Putamen (tissue), 1 donor: ENCODE measurements around the gene HSPB6.
"Not testable (repeated sequence)": the region's sequence is repeated elsewhere in the genome, so short reads cannot be mapped to it uniquely, and the experiment has no call there.

Experiments used
- DNase-seq: peaks from one replicate; pipeline ENCODE4 v3.0.0-alpha.2; 2016; ENCODE audit warnings: low spot score

HSPB6 gene, protein sequence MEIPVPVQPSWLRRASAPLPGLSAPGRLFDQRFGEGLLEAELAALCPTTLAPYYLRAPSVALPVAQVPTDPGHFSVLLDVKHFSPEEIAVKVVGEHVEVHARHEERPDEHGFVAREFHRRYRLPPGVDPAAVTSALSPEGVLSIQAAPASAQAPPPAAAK

GRCh38 chr19:35756377-35757230 lies at the start of gene HSPB6:
Gene HSPB6, minus strand, starts transcription at chr19:35757029. Its CDS starts 21 bp downstream, at chr19:35757008.
- no peak for DNase-seq

- DNase-seq, result no peak
Measured at GRCh38 chr19:35806597-35806996, 49.8 kb upstream of the HSPB6 start.

DNA sequence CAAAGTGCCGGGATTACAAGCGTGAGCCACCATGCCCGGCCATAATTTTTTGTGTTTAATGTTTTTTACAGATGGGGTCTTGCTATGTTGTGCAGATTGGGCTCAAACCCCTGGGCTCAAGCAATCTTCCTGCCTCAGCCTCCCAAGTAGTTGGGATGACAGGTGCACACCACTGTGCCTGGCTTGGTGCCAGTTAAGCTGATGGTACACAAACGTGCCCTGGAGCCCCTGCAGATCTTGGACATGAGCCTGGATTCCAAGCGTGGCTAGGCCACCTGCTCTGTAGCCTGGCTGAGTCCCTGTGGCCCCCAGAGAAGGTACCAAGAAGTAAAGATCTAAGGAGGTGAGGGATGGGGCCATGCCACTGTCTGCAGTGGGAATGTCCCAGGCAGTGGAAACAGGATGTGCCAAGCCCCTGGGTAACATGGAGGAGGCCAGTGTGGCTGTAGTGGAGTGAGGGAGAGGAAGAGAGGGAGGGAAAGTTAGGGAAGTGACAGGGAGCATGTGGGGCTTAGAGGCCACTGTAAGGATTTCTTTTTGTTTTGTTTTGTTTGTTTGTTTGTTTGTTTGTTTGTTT lies 48.8 kb upstream of the HSPB6 start:
- DNase-seq, result no peak

DNA sequence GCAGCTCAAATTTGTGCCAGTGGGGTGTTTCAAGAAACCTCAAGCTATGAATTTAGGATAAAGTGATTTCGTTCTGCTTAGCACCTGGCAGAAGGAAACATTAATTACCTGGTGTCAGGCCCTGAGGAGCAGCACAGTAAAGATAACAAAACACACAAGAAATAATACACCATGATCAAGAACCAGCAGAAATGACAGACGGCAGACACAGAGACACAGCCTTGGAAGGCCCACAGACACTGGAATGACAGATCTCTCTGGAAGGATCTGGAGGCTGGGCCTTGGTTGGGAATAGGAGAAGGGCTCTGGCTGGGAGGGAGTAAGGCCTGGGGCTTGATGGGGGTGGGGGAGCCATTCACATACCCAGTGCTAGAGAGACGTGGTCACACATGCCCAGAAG lies 45.0 kb upstream of the HSPB6 start:
- DNase-seq, result no peak

DNA sequence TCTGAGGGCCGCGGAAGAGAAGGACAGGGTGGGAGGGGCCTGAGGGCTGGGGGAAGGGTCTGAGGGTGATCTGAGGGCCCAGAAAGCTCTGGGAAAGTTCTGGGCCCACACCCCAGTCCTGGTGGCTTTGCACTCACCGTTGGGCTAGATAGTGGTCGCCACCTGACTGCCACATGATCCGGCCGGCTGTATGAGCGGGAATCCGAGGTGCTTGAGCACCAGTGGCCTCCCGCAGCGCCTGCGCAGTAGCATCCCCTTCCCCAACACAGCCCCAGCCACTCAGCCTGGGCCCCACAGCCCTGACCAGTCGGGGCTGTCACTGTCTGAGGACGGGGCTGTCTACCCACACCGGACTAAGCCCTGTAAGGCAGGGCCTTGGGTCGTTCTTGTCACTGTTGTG lies 40.8 kb upstream of the HSPB6 start:
- DNase-seq, result no peak

- no peak for DNase-seq
Measured at GRCh38 chr19:35796645-35797542, 40.1 kb upstream of the HSPB6 start.

GRCh38 chr19:35795564-35795963 lies 38.7 kb upstream of the HSPB6 start:
- not testable (repeated sequence) for DNase-seq

GRCh38 chr19:35793381-35794165 lies 36.7 kb upstream of the HSPB6 start:
- DNase-seq, result no peak

- DNase-seq, result no peak
Measured at GRCh38 chr19:35792888-35793287, 36.1 kb upstream of the HSPB6 start.

- DNase-seq, result no peak
Measured at GRCh38 chr19:35792312-35792711, 35.5 kb upstream of the HSPB6 start.

DNA sequence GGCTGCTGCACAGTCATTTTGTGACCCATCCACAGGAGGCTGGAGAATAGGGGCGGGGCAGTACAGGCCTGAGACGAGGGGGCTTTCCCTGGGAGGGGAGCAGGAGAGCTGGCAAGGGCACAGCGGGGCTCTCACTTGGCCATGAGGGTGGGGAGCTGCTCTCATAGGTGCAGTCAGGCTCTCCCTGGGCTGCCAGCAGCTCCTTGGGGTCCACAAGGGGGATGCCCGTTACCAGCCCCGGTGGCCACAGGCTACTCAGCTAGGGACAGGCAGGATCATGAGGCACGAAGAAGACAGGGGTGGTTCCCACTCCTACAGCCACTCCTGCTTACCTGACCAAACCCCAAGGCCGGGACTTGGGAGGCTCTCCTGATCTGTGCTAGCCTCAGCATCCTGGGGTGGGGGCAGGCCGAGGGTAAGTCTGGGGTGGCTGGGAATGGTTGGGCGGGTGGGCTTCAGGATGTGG lies 35.0 kb upstream of the HSPB6 start:
- DNase-seq, result no peak

- no peak for DNase-seq
Measured at GRCh38 chr19:35790981-35791813, 34.4 kb upstream of the HSPB6 start.

DNA sequence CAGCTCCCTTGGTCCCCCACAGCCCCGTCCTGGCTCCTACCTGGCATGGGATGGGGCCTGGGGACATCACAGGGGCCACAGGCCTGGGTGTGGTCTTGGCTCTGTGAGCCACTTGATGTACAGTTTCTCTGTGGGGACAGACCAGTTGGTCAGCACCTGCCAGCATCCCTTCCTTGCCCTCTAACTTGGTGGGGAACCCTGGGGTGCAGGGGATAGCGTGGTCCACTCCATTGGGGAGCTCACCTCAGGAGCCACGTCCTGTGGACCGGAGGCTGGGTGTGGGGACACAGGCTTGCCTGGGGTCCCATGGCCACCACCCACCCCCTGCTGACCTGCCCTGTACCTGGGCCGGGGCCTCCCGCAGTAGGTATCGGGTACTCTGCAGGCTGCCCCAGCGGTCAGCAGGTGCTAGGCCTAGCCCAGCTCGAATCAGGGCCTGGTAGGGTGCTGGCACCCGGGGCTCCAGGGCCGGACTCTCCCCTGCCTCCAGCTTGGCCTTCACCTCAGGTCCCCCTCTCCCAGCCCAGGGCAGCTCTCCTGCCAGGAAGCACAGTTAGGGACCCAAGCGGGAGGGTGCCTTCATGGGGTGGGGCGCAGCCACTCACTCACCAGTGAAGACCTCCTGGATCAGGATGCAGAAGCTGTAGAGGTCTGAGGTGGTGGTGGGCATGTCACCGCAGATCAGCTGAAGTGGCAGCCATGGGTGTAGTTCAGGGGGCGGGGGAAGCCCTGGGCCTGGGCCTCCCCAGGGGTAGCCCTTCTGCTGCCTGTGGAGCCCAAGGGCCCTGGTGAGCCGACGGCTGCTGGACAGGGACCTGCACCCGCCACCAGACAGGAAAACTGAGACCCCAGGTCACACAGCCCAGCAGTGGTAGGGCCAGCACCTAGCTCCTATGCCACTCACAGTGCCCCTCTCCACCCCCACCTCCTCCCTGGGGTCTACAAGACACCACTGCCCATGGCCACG lies 33.4 kb upstream of the HSPB6 start:
- no peak for DNase-seq

DNA sequence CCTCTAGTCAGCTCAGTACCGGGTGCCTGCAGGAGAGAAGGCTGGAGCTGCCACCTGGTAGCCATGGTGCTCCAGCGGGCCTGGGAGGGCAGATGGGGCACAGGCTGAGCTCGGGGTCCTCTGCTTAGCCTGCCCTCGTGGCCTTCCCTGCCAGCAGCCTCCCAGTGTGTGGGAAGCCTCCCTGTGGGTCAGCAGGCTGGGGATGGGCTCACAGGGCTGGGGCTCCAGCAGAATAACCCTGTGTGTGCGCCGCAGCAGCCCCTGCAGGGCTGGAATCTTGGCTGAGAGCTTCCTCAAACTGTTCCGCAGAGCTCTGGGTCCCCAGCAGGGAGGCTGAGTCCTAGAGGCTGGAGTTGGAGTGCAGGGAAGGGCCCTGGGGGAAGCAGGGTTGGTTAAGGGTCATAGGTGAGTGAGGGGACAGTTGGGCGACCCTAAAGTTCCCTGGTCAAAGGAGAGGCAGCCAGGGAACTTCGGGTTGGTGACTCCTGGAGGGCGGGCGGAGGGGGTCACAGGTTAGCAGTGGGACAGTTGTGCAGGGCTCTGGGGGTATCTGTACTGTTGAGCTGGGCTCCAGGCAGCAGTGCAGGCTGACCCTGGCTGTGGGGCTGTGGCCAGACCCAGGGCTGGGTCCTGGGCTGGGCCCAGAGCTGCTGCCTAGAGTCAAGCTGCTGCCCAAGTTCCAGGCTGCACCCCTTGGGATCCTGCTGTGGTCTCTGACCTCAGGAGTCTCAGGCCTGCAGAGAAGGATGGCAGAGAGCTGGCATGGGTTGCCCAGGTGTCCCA lies 32.6 kb upstream of the HSPB6 start:
- DNase-seq, result no peak

DNA sequence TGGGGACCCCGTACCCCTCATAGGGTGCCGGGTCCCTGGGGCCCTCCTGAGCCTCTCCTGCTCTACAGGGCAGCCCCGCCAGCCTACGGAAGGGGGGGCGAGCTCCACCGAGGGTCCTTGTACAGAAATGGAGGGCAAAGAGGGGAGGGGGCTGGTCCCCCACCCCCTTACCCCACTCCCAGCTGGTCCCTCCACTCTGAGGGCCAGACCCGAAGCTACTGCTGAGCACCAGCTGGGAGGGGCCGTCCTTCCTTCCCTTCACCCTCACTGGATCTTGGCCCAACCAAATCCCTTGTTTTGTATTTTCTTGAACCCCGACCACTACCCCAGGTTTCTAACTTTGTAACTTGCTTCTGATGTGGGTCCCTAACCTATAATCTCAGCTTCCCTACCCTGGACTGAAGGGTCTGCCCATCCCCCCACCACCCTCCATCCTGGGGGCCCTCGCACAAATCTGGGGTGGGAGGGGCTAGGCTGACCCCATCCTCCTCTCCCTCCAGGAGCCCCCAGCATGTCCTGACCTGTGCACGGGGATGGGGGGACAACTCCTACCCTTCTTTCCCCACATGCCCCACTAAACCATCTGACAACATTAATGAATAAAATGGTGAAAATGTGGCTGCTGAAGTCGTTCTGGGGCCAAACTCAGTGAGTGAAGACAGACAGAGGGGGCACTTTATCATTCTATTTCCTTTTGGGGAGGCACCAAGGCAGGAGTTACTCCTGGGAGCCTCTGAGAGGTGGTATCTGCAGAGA lies 31.6 kb upstream of the HSPB6 start:
- DNase-seq, result no peak

DNA sequence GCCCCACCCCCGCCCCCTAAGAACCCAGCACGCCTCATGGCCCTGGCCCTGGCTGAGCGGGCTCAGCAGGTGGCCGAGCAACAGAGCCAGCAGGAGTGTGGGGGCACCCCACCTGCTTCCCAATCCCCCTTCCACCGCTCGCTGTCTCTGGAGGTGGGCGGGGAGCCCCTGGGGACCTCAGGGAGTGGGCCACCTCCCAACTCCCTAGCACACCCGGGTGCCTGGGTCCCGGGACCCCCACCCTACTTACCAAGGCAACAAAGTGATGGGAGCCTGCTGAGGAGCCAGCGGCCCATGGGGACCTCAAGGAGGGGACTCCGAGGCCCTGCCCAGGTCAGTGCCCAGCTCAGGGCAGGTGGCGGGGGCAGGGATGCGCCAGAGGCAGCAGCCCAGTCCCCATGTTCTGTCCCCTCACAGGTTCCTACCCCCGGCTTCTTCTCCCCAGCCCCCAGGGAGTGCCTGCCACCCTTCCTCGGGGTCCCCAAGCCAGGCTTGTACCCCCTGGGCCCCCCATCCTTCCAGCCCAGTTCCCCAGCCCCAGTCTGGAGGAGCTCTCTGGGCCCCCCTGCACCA lies 30.5 kb upstream of the HSPB6 start:
- no peak for DNase-seq
